ENCODE measurements around the gene TBC1D22A. TPM values are rescaled to one million over a fixed set of nuclear protein-coding genes. Genes with fewer than 3 reads are reported as not detected.
"Not testable (repeated sequence)": the region's sequence is repeated elsewhere in the genome, so short reads cannot be mapped to it uniquely, and the experiment has no call there.

Gene TBC1D22A
- polyA plus RNA-seq, 2 donors, result 15.1 to 17.4 TPM

GRCh38 chr22:46779023-46779422 lies 16.6 kb downstream of the TBC1D22A start:
- Histone ChIP-seq H3K4me1 (ENCODE audit: control insufficient read depth in 2 of 2, insufficient read depth in 2 of 2, low read length in 1 of 2) (peaks cover 11 to 29% of the 10 kb centered on the region in 2 donors), H3K4me3 (ENCODE audit: low read depth in 1 of 2, low read length in 2 of 2) (no peak overlapping the region), H3K27ac (ENCODE audit: low read depth in 2 of 2, low read length in 1 of 2) (no peak overlapping the region), H3K36me3 (ENCODE audit: control insufficient read depth in 2 of 2, insufficient read depth in 2 of 2, low read length in 1 of 2) (no peaks in the 10 kb centered on the region), H3K27me3 (ENCODE audit: control insufficient read depth in 1 of 2, insufficient read depth in 2 of 2, low read length in 2 of 2) (no peaks in the 10 kb centered on the region), H3K9me3 (ENCODE audit: control insufficient read depth in 2 of 2, insufficient read depth in 1 of 2, low read depth in 1 of 2, low read length in 1 of 2) (no peaks in the 10 kb centered on the region)
- 96 to 97% methylated on average over 4 of the region's 4 CpGs for WGBS, 2 donors

DNA sequence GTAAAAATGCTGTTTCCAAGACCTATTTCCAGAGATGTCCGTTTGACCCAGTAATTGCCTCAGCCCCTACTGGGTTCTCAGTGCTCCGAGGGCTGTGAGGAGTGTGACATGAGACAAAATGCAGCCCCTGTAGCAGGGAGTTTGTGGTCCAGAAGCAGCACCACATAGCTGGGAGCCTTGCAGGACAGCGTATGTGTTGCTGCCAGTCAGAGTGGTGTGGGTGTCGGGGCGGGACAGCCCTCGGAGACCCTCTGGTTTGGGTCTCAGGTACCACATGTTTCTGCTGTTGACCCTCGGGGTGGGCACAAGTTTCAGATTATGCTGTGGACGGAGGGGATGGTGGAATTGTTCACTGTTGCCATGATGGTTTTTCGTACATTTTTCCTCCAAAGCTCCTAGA lies 17.2 kb downstream of the TBC1D22A start:
- Histone ChIP-seq H3K27ac (ENCODE audit: low read depth in 2 of 2, low read length in 1 of 2) (no peak overlapping the region), H3K27me3 (ENCODE audit: control insufficient read depth in 1 of 2, insufficient read depth in 2 of 2, low read length in 2 of 2) (no peaks in the 10 kb centered on the region), H3K9me3 (ENCODE audit: control insufficient read depth in 2 of 2, insufficient read depth in 1 of 2, low read depth in 1 of 2, low read length in 1 of 2) (no peaks in the 10 kb centered on the region), H3K4me3 (ENCODE audit: low read depth in 1 of 2, low read length in 2 of 2) (no peak overlapping the region), H3K4me1 (ENCODE audit: control insufficient read depth in 2 of 2, insufficient read depth in 2 of 2, low read length in 1 of 2) (peaks cover 9 to 24% of the 10 kb centered on the region in 2 donors), H3K36me3 (ENCODE audit: control insufficient read depth in 2 of 2, insufficient read depth in 2 of 2, low read length in 1 of 2) (no peaks in the 10 kb centered on the region)
- 91% methylated on average over 9 of the region's 9 CpGs for WGBS, 2 donors

DNA sequence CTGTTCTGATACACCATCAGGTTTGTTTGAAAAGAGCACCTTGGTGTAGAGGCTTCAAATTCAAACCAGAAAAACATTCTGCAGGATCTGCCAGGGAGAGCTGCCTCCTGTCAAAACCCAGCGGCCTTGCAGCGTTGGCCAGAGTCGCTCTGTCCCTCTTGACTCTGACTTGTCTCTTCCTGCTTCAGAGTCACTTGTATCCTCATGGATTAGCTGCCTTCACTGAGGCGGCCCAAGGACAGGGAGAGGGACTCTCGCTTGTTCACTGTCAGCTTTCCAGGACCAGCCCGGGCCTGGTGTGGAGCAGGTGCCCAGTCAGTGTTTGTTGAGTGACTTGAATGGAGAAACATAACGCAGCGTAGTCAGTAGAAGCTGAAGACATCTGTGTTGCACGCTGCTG lies 18.0 kb downstream of the TBC1D22A start:
- Histone ChIP-seq H3K27ac (ENCODE audit: low read depth in 2 of 2, low read length in 1 of 2) (no peak overlapping the region), H3K27me3 (ENCODE audit: control insufficient read depth in 1 of 2, insufficient read depth in 2 of 2, low read length in 2 of 2) (no peaks in the 10 kb centered on the region), H3K9me3 (ENCODE audit: control insufficient read depth in 2 of 2, insufficient read depth in 1 of 2, low read depth in 1 of 2, low read length in 1 of 2) (no peaks in the 10 kb centered on the region), H3K4me3 (ENCODE audit: low read depth in 1 of 2, low read length in 2 of 2) (no peak overlapping the region), H3K36me3 (ENCODE audit: control insufficient read depth in 2 of 2, insufficient read depth in 2 of 2, low read length in 1 of 2) (no peaks in the 10 kb centered on the region), H3K4me1 (ENCODE audit: control insufficient read depth in 2 of 2, insufficient read depth in 2 of 2, low read length in 1 of 2) (peaks cover 8 to 21% of the 10 kb centered on the region in 2 donors)
- WGBS, 2 donors, result 74 to 79% methylated on average over 9 of the region's 9 CpGs

- no peak overlapping the region for H3K4me3 ChIP-seq (ENCODE audit: low read depth in 1 of 2, low read length in 2 of 2)
- H3K9me3 ChIP-seq (ENCODE audit: control insufficient read depth in 2 of 2, insufficient read depth in 1 of 2, low read depth in 1 of 2, low read length in 1 of 2), result peaks cover 0 to 3% of the 10 kb centered on the region in 2 donors
- no peaks in the 10 kb centered on the region for H3K27me3 ChIP-seq (ENCODE audit: control insufficient read depth in 1 of 2, insufficient read depth in 2 of 2, low read length in 2 of 2)
- H3K4me1 ChIP-seq (ENCODE audit: control insufficient read depth in 2 of 2, insufficient read depth in 2 of 2, low read length in 1 of 2), result peaks cover 3 to 14% of the 10 kb centered on the region in 2 donors
- no peaks in the 10 kb centered on the region for H3K36me3 ChIP-seq (ENCODE audit: control insufficient read depth in 2 of 2, insufficient read depth in 2 of 2, low read length in 1 of 2)
- 94 to 95% methylated on average over 9 of the region's 9 CpGs for WGBS, 2 donors
- no peak overlapping the region for H3K27ac ChIP-seq (ENCODE audit: low read depth in 2 of 2, low read length in 1 of 2)
Observed at GRCh38 chr22:46781291-46781690, 18.8 kb downstream of the TBC1D22A start.

GRCh38 chr22:46782200-46782599 lies 19.8 kb downstream of the TBC1D22A start:
- H3K9me3 ChIP-seq (ENCODE audit: control insufficient read depth in 2 of 2, insufficient read depth in 1 of 2, low read depth in 1 of 2, low read length in 1 of 2); H3K36me3 ChIP-seq (ENCODE audit: control insufficient read depth in 2 of 2, insufficient read depth in 2 of 2, low read length in 1 of 2); H3K4me3 ChIP-seq (ENCODE audit: low read depth in 1 of 2, low read length in 2 of 2); H3K27me3 ChIP-seq (ENCODE audit: control insufficient read depth in 1 of 2, insufficient read depth in 2 of 2, low read length in 2 of 2); H3K27ac ChIP-seq (ENCODE audit: low read depth in 2 of 2, low read length in 1 of 2); H3K4me1 ChIP-seq (ENCODE audit: control insufficient read depth in 2 of 2, insufficient read depth in 2 of 2, low read length in 1 of 2): not testable (repeated sequence)
- 92 to 96% methylated on average over 10 of the region's 10 CpGs for WGBS, 2 donors

- peaks cover 0 to 3% of the 10 kb centered on the region in 2 donors for H3K4me1 ChIP-seq (ENCODE audit: control insufficient read depth in 2 of 2, insufficient read depth in 2 of 2, low read length in 1 of 2)
- peaks cover 0 to 3% of the 10 kb centered on the region in 2 donors for H3K9me3 ChIP-seq (ENCODE audit: control insufficient read depth in 2 of 2, insufficient read depth in 1 of 2, low read depth in 1 of 2, low read length in 1 of 2)
- 87 to 95% methylated on average over 3 of the region's 3 CpGs for WGBS, 2 donors
- H3K36me3 ChIP-seq (ENCODE audit: control insufficient read depth in 2 of 2, insufficient read depth in 2 of 2, low read length in 1 of 2), result no peaks in the 10 kb centered on the region
- no peaks in the 10 kb centered on the region for H3K27me3 ChIP-seq (ENCODE audit: control insufficient read depth in 1 of 2, insufficient read depth in 2 of 2, low read length in 2 of 2)
- H3K27ac ChIP-seq (ENCODE audit: low read depth in 2 of 2, low read length in 1 of 2), result no peak overlapping the region
- no peak overlapping the region for H3K4me3 ChIP-seq (ENCODE audit: low read depth in 1 of 2, low read length in 2 of 2)
Observed at GRCh38 chr22:46783721-46784120, 21.3 kb downstream of the TBC1D22A start.

GRCh38 chr22:46788441-46789172 lies 26.2 kb downstream of the TBC1D22A start:
- peaks cover 0 to 3% of the 10 kb centered on the region in 2 donors for H3K9me3 ChIP-seq (ENCODE audit: control insufficient read depth in 2 of 2, insufficient read depth in 1 of 2, low read depth in 1 of 2, low read length in 1 of 2)
- peaks cover 0 to 14% of the 10 kb centered on the region in 2 donors for H3K36me3 ChIP-seq (ENCODE audit: control insufficient read depth in 2 of 2, insufficient read depth in 2 of 2, low read length in 1 of 2)
- 64 to 79% methylated on average over 9 of the region's 9 CpGs for WGBS, 2 donors
- H3K27me3 ChIP-seq (ENCODE audit: control insufficient read depth in 1 of 2, insufficient read depth in 2 of 2, low read length in 2 of 2), result no peaks in the 10 kb centered on the region
- H3K4me3 ChIP-seq (ENCODE audit: low read depth in 1 of 2, low read length in 2 of 2), result no peak overlapping the region
- peaks cover 5 to 9% of the 10 kb centered on the region in 2 donors for H3K4me1 ChIP-seq (ENCODE audit: control insufficient read depth in 2 of 2, insufficient read depth in 2 of 2, low read length in 1 of 2)
- H3K27ac ChIP-seq (ENCODE audit: low read depth in 2 of 2, low read length in 1 of 2), result peak overlapping the region in 1 of 2 donors; percentile 18

GRCh38 chr22:46789992-46790391 lies 27.5 kb downstream of the TBC1D22A start:
- no peak overlapping the region for H3K27ac ChIP-seq (ENCODE audit: low read depth in 2 of 2, low read length in 1 of 2)
- H3K27me3 ChIP-seq (ENCODE audit: control insufficient read depth in 1 of 2, insufficient read depth in 2 of 2, low read length in 2 of 2), result no peaks in the 10 kb centered on the region
- 79 to 80% methylated on average over 10 of the region's 10 CpGs for WGBS, 2 donors
- peaks cover 2 to 9% of the 10 kb centered on the region in 2 donors for H3K4me1 ChIP-seq (ENCODE audit: control insufficient read depth in 2 of 2, insufficient read depth in 2 of 2, low read length in 1 of 2)
- H3K9me3 ChIP-seq (ENCODE audit: control insufficient read depth in 2 of 2, insufficient read depth in 1 of 2, low read depth in 1 of 2, low read length in 1 of 2), result peaks cover 0 to 3% of the 10 kb centered on the region in 2 donors
- H3K4me3 ChIP-seq (ENCODE audit: low read depth in 1 of 2, low read length in 2 of 2), result no peak overlapping the region
- peaks cover 0 to 25% of the 10 kb centered on the region in 2 donors for H3K36me3 ChIP-seq (ENCODE audit: control insufficient read depth in 2 of 2, insufficient read depth in 2 of 2, low read length in 1 of 2)

- no peaks in the 10 kb centered on the region for H3K9me3 ChIP-seq (ENCODE audit: control insufficient read depth in 2 of 2, insufficient read depth in 1 of 2, low read depth in 1 of 2, low read length in 1 of 2)
- H3K4me1 ChIP-seq (ENCODE audit: control insufficient read depth in 2 of 2, insufficient read depth in 2 of 2, low read length in 1 of 2), result peaks cover 2 to 9% of the 10 kb centered on the region in 2 donors
- peaks cover 0 to 31% of the 10 kb centered on the region in 2 donors for H3K36me3 ChIP-seq (ENCODE audit: control insufficient read depth in 2 of 2, insufficient read depth in 2 of 2, low read length in 1 of 2)
- WGBS, 2 donors, result 26 to 40% methylated on average over 13 of the region's 13 CpGs
- H3K27me3 ChIP-seq (ENCODE audit: control insufficient read depth in 1 of 2, insufficient read depth in 2 of 2, low read length in 2 of 2), result no peaks in the 10 kb centered on the region
- H3K4me3 ChIP-seq (ENCODE audit: low read depth in 1 of 2, low read length in 2 of 2), result peak overlapping the region in 1 of 2 donors; percentile 32
- peak overlapping the region; percentile 53 to 90 for H3K27ac ChIP-seq (ENCODE audit: low read depth in 2 of 2, low read length in 1 of 2)
Observed at GRCh38 chr22:46791201-46791731, 28.8 kb downstream of the TBC1D22A start.
